Measurements from ENCODE around the gene AXIN2. TPM values are rescaled to one million over a fixed set of nuclear protein-coding genes. Genes with fewer than 3 reads are reported as not detected.
A peak's percentile ranks its signal among the peaks of the same experiment; 100 is the strongest.

AXIN2 gene
- total and polyA plus RNA-seq, 8 donors: 25.0 to 65.7 (median 59.5) TPM

GRCh38 chr17:65542067-65542466 is 19.4 kb downstream of the AXIN2 start:
- H3K4me3 ChIP-seq: no peak overlapping the region
- peaks cover 16% of the 10 kb centered on the region in 2 donors for H3K4me1 ChIP-seq
- intact Hi-C loops (cut with DNase I): no loop called here
- H3K27ac ChIP-seq: no peak overlapping the region
- peaks cover 0 to 32% of the 10 kb centered on the region in 2 donors for H3K36me3 ChIP-seq
- no peaks in the 10 kb centered on the region for H3K27me3 ChIP-seq
- DNase-seq: no peak
- TF ChIP-seq, protein P1, sequence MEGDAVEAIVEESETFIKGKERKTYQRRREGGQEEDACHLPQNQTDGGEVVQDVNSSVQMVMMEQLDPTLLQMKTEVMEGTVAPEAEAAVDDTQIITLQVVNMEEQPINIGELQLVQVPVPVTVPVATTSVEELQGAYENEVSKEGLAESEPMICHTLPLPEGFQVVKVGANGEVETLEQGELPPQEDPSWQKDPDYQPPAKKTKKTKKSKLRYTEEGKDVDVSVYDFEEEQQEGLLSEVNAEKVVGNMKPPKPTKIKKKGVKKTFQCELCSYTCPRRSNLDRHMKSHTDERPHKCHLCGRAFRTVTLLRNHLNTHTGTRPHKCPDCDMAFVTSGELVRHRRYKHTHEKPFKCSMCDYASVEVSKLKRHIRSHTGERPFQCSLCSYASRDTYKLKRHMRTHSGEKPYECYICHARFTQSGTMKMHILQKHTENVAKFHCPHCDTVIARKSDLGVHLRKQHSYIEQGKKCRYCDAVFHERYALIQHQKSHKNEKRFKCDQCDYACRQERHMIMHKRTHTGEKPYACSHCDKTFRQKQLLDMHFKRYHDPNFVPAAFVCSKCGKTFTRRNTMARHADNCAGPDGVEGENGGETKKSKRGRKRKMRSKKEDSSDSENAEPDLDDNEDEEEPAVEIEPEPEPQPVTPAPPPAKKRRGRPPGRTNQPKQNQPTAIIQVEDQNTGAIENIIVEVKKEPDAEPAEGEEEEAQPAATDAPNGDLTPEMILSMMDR (IDR thresholded peaks at IDR 0.05): no peak
- H3K9me3 ChIP-seq: no peaks in the 10 kb centered on the region
- no peak for ATAC-seq

DNA sequence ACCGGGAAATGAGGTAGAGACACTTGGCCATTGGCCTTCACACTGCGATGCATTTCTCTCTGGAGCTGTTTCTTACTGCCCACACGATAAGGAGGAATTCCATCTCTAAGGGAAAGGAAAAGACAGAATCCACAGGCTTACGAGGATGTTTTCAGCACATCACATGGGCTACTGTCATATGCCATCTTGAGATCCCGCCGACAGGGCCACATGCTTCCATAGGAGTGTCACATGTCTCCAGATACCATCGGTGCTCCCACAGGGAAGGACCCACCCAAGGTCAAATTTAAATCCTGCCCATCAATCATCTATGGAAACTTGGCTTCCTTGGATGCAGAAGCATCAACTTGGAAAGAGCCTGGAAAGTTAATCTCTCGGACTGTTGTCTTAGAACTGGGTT is 20.0 kb downstream of the AXIN2 start:
- DNase-seq (peak in 1 of 4 donors; percentile 2), ATAC-seq (no peak)
- Histone ChIP-seq H3K4me1 (peaks cover 10% of the 10 kb centered on the region in 2 donors), H3K4me3 (no peak overlapping the region), H3K27ac (no peak overlapping the region), H3K27me3 (no peaks in the 10 kb centered on the region), H3K9me3 (no peaks in the 10 kb centered on the region), H3K36me3 (peaks cover 0 to 39% of the 10 kb centered on the region in 2 donors)
- intact Hi-C loops (cut with DNase I): no loop called here
- TF ChIP-seq, protein P1 (IDR thresholded peaks at IDR 0.05): no peak

- intact Hi-C loops (cut with DNase I): no loop called here
- DNase-seq (no peak), ATAC-seq (no peak)
- TF ChIP-seq, protein P1 (IDR thresholded peaks at IDR 0.05): no peak
- Histone ChIP-seq H3K27me3 (no peaks in the 10 kb centered on the region), H3K4me3 (no peak overlapping the region), H3K9me3 (no peaks in the 10 kb centered on the region), H3K4me1 (peaks cover 6 to 7% of the 10 kb centered on the region in 2 donors), H3K27ac (no peak overlapping the region), H3K36me3 (peaks cover 0 to 53% of the 10 kb centered on the region in 2 donors)
These were observed 21.7 kb downstream of the AXIN2 start for GRCh38 chr17:65539630-65540266.

GRCh38 chr17:65538675-65539529 is 22.5 kb downstream of the AXIN2 start:
- DNase-seq (no peak), ATAC-seq (no peak)
- no peak overlapping the region for H3K4me3 ChIP-seq
- H3K9me3 ChIP-seq: no peaks in the 10 kb centered on the region
- H3K4me1 ChIP-seq: peaks cover 6 to 13% of the 10 kb centered on the region in 2 donors
- no peak overlapping the region for H3K27ac ChIP-seq
- intact Hi-C loops (cut with DNase I): no loop called here
- H3K27me3 ChIP-seq: no peaks in the 10 kb centered on the region
- peaks cover 0 to 62% of the 10 kb centered on the region in 2 donors for H3K36me3 ChIP-seq
- TF ChIP-seq, protein P1 (IDR thresholded peaks at IDR 0.05): no peak
